GM10847 (cell line): ENCODE measurements around the gene USP5.

ENCODE experiments used
- POLR2A ChIP-seq: IDR thresholded peaks from 2 replicates; pipeline ENCODE4 v1.6.1; 2011; ENCODE audit not compliant: insufficient read length; ENCODE audit errors: extremely low read depth

Gene USP5

GRCh38 chr12:6863586-6864321 lies 11.8 kb downstream of the USP5 start:
- TF ChIP-seq POLR2A, result no peak

- no peak for TF ChIP-seq POLR2A
Observed at GRCh38 chr12:6866163-6866919, 14.4 kb downstream of the USP5 start.

- TF ChIP-seq POLR2A, result no peak
Observed at GRCh38 chr12:6866920-6867412, 15.0 kb downstream of the USP5 start.

GRCh38 chr12:6867413-6868210 lies 15.7 kb downstream of the USP5 start, which contains the start of gene TPI1:
Gene TPI1 (plus strand): TSS chr12:6867531. CDS start chr12:6867567, 36 bp downstream.
- peak; percentile 98 for TF ChIP-seq POLR2A

GRCh38 chr12:6868211-6869048 lies 16.5 kb downstream of the USP5 start:
- TF ChIP-seq POLR2A, result no peak

GRCh38 chr12:6869049-6870021 lies 17.4 kb downstream of the USP5 start:
- no peak for TF ChIP-seq POLR2A

DNA sequence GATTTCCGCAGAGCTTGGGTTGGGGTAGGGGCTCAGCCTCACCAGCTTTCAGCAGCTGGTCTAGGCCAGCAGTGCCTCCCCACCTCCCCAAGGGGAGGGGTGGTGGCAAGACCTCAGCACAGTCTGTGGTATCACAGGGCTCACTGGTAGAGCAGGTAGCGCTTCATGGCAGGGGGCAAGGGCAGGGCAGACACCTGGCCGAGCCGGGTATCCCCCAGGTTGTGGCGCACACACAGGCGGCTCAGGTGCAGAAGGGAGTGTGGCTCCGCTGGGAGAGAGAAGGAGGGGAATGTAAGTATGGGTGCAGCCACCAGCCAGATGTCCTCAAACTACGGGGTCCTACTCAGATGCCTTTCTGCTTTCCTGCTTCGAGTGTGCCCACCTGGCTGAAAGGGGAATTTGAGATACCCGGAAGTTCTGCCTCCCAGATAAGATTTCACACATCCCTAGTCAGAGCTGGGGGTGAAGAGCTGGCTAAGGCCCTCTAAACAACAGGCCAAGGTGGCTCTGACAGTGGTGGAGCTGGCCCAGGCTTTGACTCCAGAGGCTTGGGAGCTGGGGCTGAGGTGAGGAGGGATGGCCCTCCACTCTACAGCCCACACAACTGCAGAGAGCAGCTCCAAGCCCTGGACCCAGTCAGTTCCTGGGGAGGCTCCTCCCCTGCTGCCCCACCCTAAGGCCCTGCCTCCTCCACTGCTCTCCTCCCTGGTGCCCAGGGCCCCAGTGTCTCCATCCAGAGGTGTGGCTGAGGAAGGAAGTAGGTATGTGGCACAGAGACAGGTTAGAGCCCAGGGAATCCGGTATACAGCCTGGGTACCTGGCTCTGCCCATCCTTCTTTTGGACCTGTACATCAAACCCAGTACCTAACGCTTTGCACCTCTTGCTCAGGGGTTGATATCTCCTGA lies 19.4 kb downstream of the USP5 start:
- no peak for TF ChIP-seq POLR2A

- peak; percentile 42 for TF ChIP-seq POLR2A
Observed at GRCh38 chr12:6872073-6873048, 20.4 kb downstream of the USP5 start.

- TF ChIP-seq POLR2A, result peak; percentile 37
Observed at GRCh38 chr12:6873094-6874014, 21.4 kb downstream of the USP5 start, which contains the start of gene SPSB2. Gene SPSB2 (minus strand): TSS chr12:6873303. CDS start chr12:6872901, 402 bp downstream.

- TF ChIP-seq POLR2A, result no peak
Observed at GRCh38 chr12:6883252-6883651, 31.3 kb downstream of the USP5 start.
